Colonic mucosa (tissue), 4 donors: ENCODE results near the gene PPIL1. TPM values are rescaled to one million over a fixed set of nuclear protein-coding genes. Genes with fewer than 3 reads are reported as not detected.

ENCODE experiments used
- DNase-seq: peaks from one replicate; pipeline ENCODE4 v3.0.0-alpha.2; 2020
- H3K27ac ChIP-seq: fragments of 200-600 bp; one replicate; pipeline ENCODE4 v1.8.0; 2021
- H3K27me3 ChIP-seq: fragments of 200-600 bp; one replicate; pipeline ENCODE4 v1.8.0; 2021
- H3K36me3 ChIP-seq: fragments of 200-600 bp; one replicate; pipeline ENCODE4 v1.8.0; 2021
- H3K4me1 ChIP-seq: fragments of 200-600 bp; one replicate; pipeline ENCODE4 v1.8.0; 2021; ENCODE audit warnings: mild to moderate bottlenecking
- H3K4me3 ChIP-seq: fragments of 200-600 bp; one replicate; pipeline ENCODE4 v1.8.0; 2021
- H3K9ac ChIP-seq, 2 donors: one replicate each; pipeline ENCODE4 v1.7.0; 2013; ENCODE audit warnings: control low read depth in 2 of 2, low read depth in 2 of 2, low read length in 2 of 2
- H3K9me3 ChIP-seq: fragments of 200-600 bp; one replicate; pipeline ENCODE4 v1.8.0; 2021
- CTCF ChIP-seq: fragments of 200-600 bp; IDR thresholded peaks from one replicate; pipeline ENCODE4 v1.8.0; 2022; ENCODE audit warnings: antibody characterized with exemption, mild to moderate bottlenecking
- intact Hi-C: fragments of 100-400 bp; cut with DNase I; formaldehyde crosslinking; loops from one replicate; pipeline ENCODE4 v1.14.1; 2022
- total RNA-seq, 2 donors: library from RNA; stranded (reverse); fragmentation: NEBNext Ultra II Directional in 1 of 2; extraction: Animal tissue kit (Norgen Biotek cat#: 25700) in 1 of 2; gene quantifications; one replicate each; pipeline ENCODE4 v1.2.1, GENCODE V29; 2021
- donor health status: healthy.
- donor health status: DM: no; HTN: no; CAD: no.
- donor health status: DM: no; HTN: no; CAD: no.

PPIL1 gene
- total RNA-seq, 2 donors from 2014 or later: 9.9 to 23.6 TPM

GRCh38 chr6:36825994-36826393, 48.6 kb downstream of the PPIL1 start:
- no peak for TF ChIP-seq CTCF
- Histone ChIP-seq H3K27ac (no peak overlapping the region), H3K9ac (no peak overlapping the region), H3K27me3 (no peaks in the 10 kb centered on the region), H3K36me3 (no peaks in the 10 kb centered on the region), H3K9me3 (no peaks in the 10 kb centered on the region), H3K4me1 (peaks cover 5% of the 10 kb centered on the region), H3K4me3 (no peak overlapping the region)
- intact Hi-C loops: no loop called here
- DNase-seq: no peak

- peaks cover 4% of the 10 kb centered on the region for H3K4me1 ChIP-seq
- no peak for DNase-seq
- intact Hi-C loops: no loop called here
- H3K9me3 ChIP-seq: no peaks in the 10 kb centered on the region
- no peaks in the 10 kb centered on the region for H3K36me3 ChIP-seq
- no peak overlapping the region for H3K27ac ChIP-seq
- no peak overlapping the region for H3K9ac ChIP-seq
- TF ChIP-seq CTCF: no peak
- H3K4me3 ChIP-seq: no peak overlapping the region
- H3K27me3 ChIP-seq: no peaks in the 10 kb centered on the region
Observed at GRCh38 chr6:36825452-36825851, 49.2 kb downstream of the PPIL1 start.

- no peak for DNase-seq
Observed at GRCh38 chr6:36824253-36824652, 50.4 kb downstream of the PPIL1 start.

GRCh38 chr6:36823421-36824096, 51.0 kb downstream of the PPIL1 start:
- Histone ChIP-seq H3K9ac (no peak overlapping the region), H3K4me1 (no peaks in the 10 kb centered on the region), H3K4me3 (no peak overlapping the region), H3K36me3 (no peaks in the 10 kb centered on the region), H3K27ac (no peak overlapping the region), H3K9me3 (no peaks in the 10 kb centered on the region), H3K27me3 (no peaks in the 10 kb centered on the region)
- no peak for TF ChIP-seq CTCF
- no peak for DNase-seq
- intact Hi-C loops: no loop called here

More at GRCh38 chr6:36824253-36824652, 50.4 kb downstream of the PPIL1 start:
- no peaks in the 10 kb centered on the region for H3K4me1 ChIP-seq
- TF ChIP-seq CTCF: no peak
- no peaks in the 10 kb centered on the region for H3K36me3 ChIP-seq
- no peaks in the 10 kb centered on the region for H3K9me3 ChIP-seq
- intact Hi-C loops: no loop called here
- H3K4me3 ChIP-seq: no peak overlapping the region
- no peak overlapping the region for H3K27ac ChIP-seq
- no peak overlapping the region for H3K9ac ChIP-seq
- no peaks in the 10 kb centered on the region for H3K27me3 ChIP-seq

- no peaks in the 10 kb centered on the region for H3K36me3 ChIP-seq
- intact Hi-C loops: no loop called here
- no peak overlapping the region for H3K4me3 ChIP-seq
- H3K9me3 ChIP-seq: no peaks in the 10 kb centered on the region
- H3K4me1 ChIP-seq: no peaks in the 10 kb centered on the region
- H3K27ac ChIP-seq: no peak overlapping the region
- DNase-seq: no peak
- TF ChIP-seq CTCF: no peak
- H3K9ac ChIP-seq: no peak overlapping the region
- H3K27me3 ChIP-seq: no peaks in the 10 kb centered on the region
Observed at GRCh38 chr6:36822506-36823269, 51.9 kb downstream of the PPIL1 start.
